ENCODE measurements around the gene HECW1.

- TF ChIP-seq CTCF (IDR thresholded peaks at IDR 0.05) = no peak
- TF ChIP-seq TCF7L2 (IDR thresholded peaks at IDR 0.05; ENCODE audit: low read depth, low read length) = no peak
These were observed 152.7 kb downstream of the HECW1 start for GRCh38 chr7:43265139-43265538.
